ENCODE results near the gene ROPN1.

ROPN1 gene

GRCh38 chr3:123941121-123941520 lies 50.8 kb downstream of the ROPN1 start:
- no peaks in the 10 kb centered on the region for H3K9me3 ChIP-seq (ENCODE audit: insufficient read depth, low read depth, low read length)
- no peak overlapping the region for H2BK5ac ChIP-seq (ENCODE audit: low read depth, low read length, poor library complexity)
- no peak overlapping the region for H3K9ac ChIP-seq (ENCODE audit: low read length)
- no peak overlapping the region for H3K18ac ChIP-seq (ENCODE audit: low read length)
- H3K4ac ChIP-seq (ENCODE audit: low read depth, low read length): no peak overlapping the region
- H3K36me3 ChIP-seq (ENCODE audit: control insufficient read depth in 1 of 2, insufficient read depth in 2 of 2, low read length in 2 of 2): peaks cover 0 to 8% of the 10 kb centered on the region in 2 experiments
- H4K8ac ChIP-seq (ENCODE audit: low read depth, low read length): no peak overlapping the region
- no peaks in the 10 kb centered on the region for H3K79me2 ChIP-seq (ENCODE audit: control insufficient read depth, insufficient read depth, low read length, poor library complexity)
- H3K4me1 ChIP-seq (ENCODE audit: control insufficient read depth in 1 of 2, insufficient read depth in 2 of 2, low read length in 2 of 2): no peaks in the 10 kb centered on the region
- H3K4me2 ChIP-seq (ENCODE audit: low read length): no peak overlapping the region
- no peak overlapping the region for H3K4me3 ChIP-seq (ENCODE audit: low read depth, low read length)
- DNase-seq: peak in 1 of 2 donors; percentile 4
- H3K27ac ChIP-seq (ENCODE audit: low read depth, low read length): no peak overlapping the region
- H2AK5ac ChIP-seq (ENCODE audit: low read length): no peak overlapping the region
- H3K23ac ChIP-seq (ENCODE audit: low read length): no peak overlapping the region
- no peaks in the 10 kb centered on the region for H3K27me3 ChIP-seq (ENCODE audit: insufficient read depth, low read length)
- H4K12ac ChIP-seq (ENCODE audit: low read depth, low read length): no peak overlapping the region
- no peaks in the 10 kb centered on the region for H3K79me1 ChIP-seq (ENCODE audit: low read length)
- no peak overlapping the region for H4K91ac ChIP-seq (ENCODE audit: low read depth, low read length)
- no peak overlapping the region for H2BK12ac ChIP-seq (ENCODE audit: low read length)
- no peak overlapping the region for H3K14ac ChIP-seq (ENCODE audit: low read length)
- no peak overlapping the region for H2AFZ ChIP-seq (ENCODE audit: insufficient read depth, low read length, poor library complexity)
- H2BK120ac ChIP-seq (ENCODE audit: insufficient read depth, low read length, poor library complexity): no peak overlapping the region
- no CpG with 5 or more reads among the region's 2 CpGs for WGBS (ENCODE audit: extremely low coverage, insufficient coverage, insufficient read length)

- Histone ChIP-seq H3K4me3 (ENCODE audit: low read depth, low read length) (no peak overlapping the region), H3K23ac (ENCODE audit: low read length) (no peak overlapping the region), H3K36me3 (ENCODE audit: control insufficient read depth in 1 of 2, insufficient read depth in 2 of 2, low read length in 2 of 2) (peaks cover 0 to 8% of the 10 kb centered on the region in 2 experiments), H2AFZ (ENCODE audit: insufficient read depth, low read length, poor library complexity) (no peak overlapping the region), H4K8ac (ENCODE audit: low read depth, low read length) (no peak overlapping the region), H3K9me3 (ENCODE audit: insufficient read depth, low read depth, low read length) (no peaks in the 10 kb centered on the region), H3K27ac (ENCODE audit: low read depth, low read length) (no peak overlapping the region), H2BK12ac (ENCODE audit: low read length) (no peak overlapping the region), H4K91ac (ENCODE audit: low read depth, low read length) (no peak overlapping the region), H3K14ac (ENCODE audit: low read length) (no peak overlapping the region), H3K4me2 (ENCODE audit: low read length) (no peak overlapping the region), H3K4me1 (ENCODE audit: control insufficient read depth in 1 of 2, insufficient read depth in 2 of 2, low read length in 2 of 2) (no peaks in the 10 kb centered on the region), H4K12ac (ENCODE audit: low read depth, low read length) (no peak overlapping the region), H2BK5ac (ENCODE audit: low read depth, low read length, poor library complexity) (no peak overlapping the region), H3K79me2 (ENCODE audit: control insufficient read depth, insufficient read depth, low read length, poor library complexity) (no peaks in the 10 kb centered on the region), H3K79me1 (ENCODE audit: low read length) (no peaks in the 10 kb centered on the region), H2BK120ac (ENCODE audit: insufficient read depth, low read length, poor library complexity) (no peak overlapping the region), H3K4ac (ENCODE audit: low read depth, low read length) (no peak overlapping the region), H3K27me3 (ENCODE audit: insufficient read depth, low read length) (no peaks in the 10 kb centered on the region), H3K9ac (ENCODE audit: low read length) (no peak overlapping the region), H3K18ac (ENCODE audit: low read length) (no peak overlapping the region), H2AK5ac (ENCODE audit: low read length) (no peak overlapping the region)
- DNase-seq: no peak
- no CpG with 5 or more reads among the region's 2 CpGs for WGBS (ENCODE audit: extremely low coverage, insufficient coverage, insufficient read length)
Measured at GRCh38 chr3:123939706-123940105, 52.2 kb downstream of the ROPN1 start.

- no peak overlapping the region for H2BK12ac ChIP-seq (ENCODE audit: low read length)
- no peak overlapping the region for H2BK5ac ChIP-seq (ENCODE audit: low read depth, low read length, poor library complexity)
- no peaks in the 10 kb centered on the region for H3K79me2 ChIP-seq (ENCODE audit: control insufficient read depth, insufficient read depth, low read length, poor library complexity)
- DNase-seq: no peak
- H3K14ac ChIP-seq (ENCODE audit: low read length): no peak overlapping the region
- WGBS (ENCODE audit: extremely low coverage, insufficient coverage, insufficient read length): no CpG with 5 or more reads among the region's 2 CpGs
- H4K8ac ChIP-seq (ENCODE audit: low read depth, low read length): no peak overlapping the region
- no peaks in the 10 kb centered on the region for H3K79me1 ChIP-seq (ENCODE audit: low read length)
- H3K23ac ChIP-seq (ENCODE audit: low read length): no peak overlapping the region
- H2AFZ ChIP-seq (ENCODE audit: insufficient read depth, low read length, poor library complexity): no peak overlapping the region
- H4K91ac ChIP-seq (ENCODE audit: low read depth, low read length): no peak overlapping the region
- H3K18ac ChIP-seq (ENCODE audit: low read length): no peak overlapping the region
- no peak overlapping the region for H3K4ac ChIP-seq (ENCODE audit: low read depth, low read length)
- no peak overlapping the region for H2BK120ac ChIP-seq (ENCODE audit: insufficient read depth, low read length, poor library complexity)
- H3K4me3 ChIP-seq (ENCODE audit: low read depth, low read length): no peak overlapping the region
- H3K36me3 ChIP-seq (ENCODE audit: control insufficient read depth in 1 of 2, insufficient read depth in 2 of 2, low read length in 2 of 2): peaks cover 0 to 4% of the 10 kb centered on the region in 2 experiments
- no peaks in the 10 kb centered on the region for H3K27me3 ChIP-seq (ENCODE audit: insufficient read depth, low read length)
- no peak overlapping the region for H2AK5ac ChIP-seq (ENCODE audit: low read length)
- H4K12ac ChIP-seq (ENCODE audit: low read depth, low read length): no peak overlapping the region
- H3K9ac ChIP-seq (ENCODE audit: low read length): no peak overlapping the region
- H3K27ac ChIP-seq (ENCODE audit: low read depth, low read length): no peak overlapping the region
- no peaks in the 10 kb centered on the region for H3K4me1 ChIP-seq (ENCODE audit: control insufficient read depth in 1 of 2, insufficient read depth in 2 of 2, low read length in 2 of 2)
- no peaks in the 10 kb centered on the region for H3K9me3 ChIP-seq (ENCODE audit: insufficient read depth, low read depth, low read length)
- H3K4me2 ChIP-seq (ENCODE audit: low read length): no peak overlapping the region
Measured at GRCh38 chr3:123936400-123936799, 55.5 kb downstream of the ROPN1 start.

GRCh38 chr3:123935830-123936229 lies 56.1 kb downstream of the ROPN1 start:
- H3K4me2 ChIP-seq (ENCODE audit: low read length): no peak overlapping the region
- no peaks in the 10 kb centered on the region for H3K79me2 ChIP-seq (ENCODE audit: control insufficient read depth, insufficient read depth, low read length, poor library complexity)
- no peak for DNase-seq
- H3K4me3 ChIP-seq (ENCODE audit: low read depth, low read length): no peak overlapping the region
- no peak overlapping the region for H3K9ac ChIP-seq (ENCODE audit: low read length)
- no peak overlapping the region for H4K8ac ChIP-seq (ENCODE audit: low read depth, low read length)
- no peak overlapping the region for H3K14ac ChIP-seq (ENCODE audit: low read length)
- H3K4me1 ChIP-seq (ENCODE audit: control insufficient read depth in 1 of 2, insufficient read depth in 2 of 2, low read length in 2 of 2): no peaks in the 10 kb centered on the region
- no peaks in the 10 kb centered on the region for H3K9me3 ChIP-seq (ENCODE audit: insufficient read depth, low read depth, low read length)
- H2BK120ac ChIP-seq (ENCODE audit: insufficient read depth, low read length, poor library complexity): no peak overlapping the region
- H3K27me3 ChIP-seq (ENCODE audit: insufficient read depth, low read length): no peaks in the 10 kb centered on the region
- H2BK5ac ChIP-seq (ENCODE audit: low read depth, low read length, poor library complexity): no peak overlapping the region
- H3K27ac ChIP-seq (ENCODE audit: low read depth, low read length): no peak overlapping the region
- H3K18ac ChIP-seq (ENCODE audit: low read length): no peak overlapping the region
- H2AK5ac ChIP-seq (ENCODE audit: low read length): no peak overlapping the region
- no peak overlapping the region for H4K91ac ChIP-seq (ENCODE audit: low read depth, low read length)
- H3K23ac ChIP-seq (ENCODE audit: low read length): no peak overlapping the region
- H2BK12ac ChIP-seq (ENCODE audit: low read length): no peak overlapping the region
- no peak overlapping the region for H2AFZ ChIP-seq (ENCODE audit: insufficient read depth, low read length, poor library complexity)
- no peak overlapping the region for H4K12ac ChIP-seq (ENCODE audit: low read depth, low read length)
- H3K36me3 ChIP-seq (ENCODE audit: control insufficient read depth in 1 of 2, insufficient read depth in 2 of 2, low read length in 2 of 2): peaks cover 0 to 4% of the 10 kb centered on the region in 2 experiments
- H3K4ac ChIP-seq (ENCODE audit: low read depth, low read length): no peak overlapping the region
- no peaks in the 10 kb centered on the region for H3K79me1 ChIP-seq (ENCODE audit: low read length)
